Neuron (in vitro differentiated cells): ENCODE results near the gene KRTAP29-1.
"Not testable (repeated sequence)": the region's sequence is repeated elsewhere in the genome, so short reads cannot be mapped to it uniquely, and the experiment has no call there.

ENCODE experiments used
- H2AFZ ChIP-seq: one replicate; pipeline ENCODE4 v1.6.1; 2013; ENCODE audit warnings: low read depth, mild to moderate bottlenecking, inconsistent platforms, low read length, moderate library complexity
- H3K27me3 ChIP-seq: one replicate; pipeline ENCODE4 v1.6.1; 2013; ENCODE audit warnings: low read length; ENCODE audit not compliant: insufficient read depth
- H3K36me3 ChIP-seq: one replicate; pipeline ENCODE4 v1.6.1; 2013; ENCODE audit warnings: low read length; ENCODE audit not compliant: insufficient read depth
- H3K4me1 ChIP-seq: one replicate; pipeline ENCODE4 v1.6.1; 2013; ENCODE audit warnings: low read length; ENCODE audit not compliant: insufficient read depth
- H3K4me3 ChIP-seq: 2 replicates; pipeline ENCODE4 v1.5.1; 2013; ENCODE audit warnings: mild to moderate bottlenecking, low read length, moderate library complexity
- H3K9me3 ChIP-seq: one replicate; pipeline ENCODE4 v1.6.1; 2013; ENCODE audit warnings: low read length

Gene KRTAP29-1

GRCh38 chr17:41302981-41303380 lies 330 bp upstream of the KRTAP29-1 start:
- Histone ChIP-seq H2AFZ (no peak overlapping the region), H3K27me3 (no peaks in the 10 kb centered on the region), H3K36me3 (no peaks in the 10 kb centered on the region), H3K4me3 (no peak overlapping the region), H3K4me1 (no peaks in the 10 kb centered on the region), H3K9me3 (no peaks in the 10 kb centered on the region)

GRCh38 chr17:41301204-41301790 lies 1.4 kb downstream of the KRTAP29-1 start:
- Histone ChIP-seq H3K36me3 (no peaks in the 10 kb centered on the region), H3K4me3 (no peak overlapping the region), H3K4me1 (no peaks in the 10 kb centered on the region), H2AFZ (no peak overlapping the region), H3K27me3 (no peaks in the 10 kb centered on the region), H3K9me3 (no peaks in the 10 kb centered on the region)

- Histone ChIP-seq H3K9me3 (no peaks in the 10 kb centered on the region), H3K27me3 (no peaks in the 10 kb centered on the region), H3K4me1 (no peaks in the 10 kb centered on the region), H3K4me3 (no peak overlapping the region), H2AFZ (no peak overlapping the region), H3K36me3 (no peaks in the 10 kb centered on the region)
Observed at GRCh38 chr17:41298458-41299135, 4.1 kb downstream of the KRTAP29-1 start.

GRCh38 chr17:41296846-41297245 lies 5.8 kb downstream of the KRTAP29-1 start:
- H3K4me3 ChIP-seq = no peak overlapping the region
- no peaks in the 10 kb centered on the region for H3K9me3 ChIP-seq
- H3K4me1 ChIP-seq = no peaks in the 10 kb centered on the region
- H2AFZ ChIP-seq = no peak overlapping the region
- no peaks in the 10 kb centered on the region for H3K36me3 ChIP-seq
- no peaks in the 10 kb centered on the region for H3K27me3 ChIP-seq

- Histone ChIP-seq H3K27me3 (no peaks in the 10 kb centered on the region), H3K4me3 (no peak overlapping the region), H3K36me3 (no peaks in the 10 kb centered on the region), H3K9me3 (no peaks in the 10 kb centered on the region), H3K4me1 (no peaks in the 10 kb centered on the region), H2AFZ (no peak overlapping the region)
Observed at GRCh38 chr17:41294016-41294415, 8.6 kb downstream of the KRTAP29-1 start.

- H3K4me3 ChIP-seq = no peak overlapping the region
- H3K27me3 ChIP-seq = no peaks in the 10 kb centered on the region
- H3K9me3 ChIP-seq = no peaks in the 10 kb centered on the region
- H2AFZ ChIP-seq = no peak overlapping the region
- no peaks in the 10 kb centered on the region for H3K36me3 ChIP-seq
- H3K4me1 ChIP-seq = no peaks in the 10 kb centered on the region
Observed at GRCh38 chr17:41287050-41287449, 15.6 kb downstream of the KRTAP29-1 start.

GRCh38 chr17:41284546-41284945 lies 18.1 kb downstream of the KRTAP29-1 start:
- Histone ChIP-seq H3K9me3 (no peaks in the 10 kb centered on the region), H3K4me1 (no peaks in the 10 kb centered on the region), H3K36me3 (no peaks in the 10 kb centered on the region), H2AFZ (no peak overlapping the region), H3K27me3 (no peaks in the 10 kb centered on the region), H3K4me3 (no peak overlapping the region)

- Histone ChIP-seq H3K4me3 (no peak overlapping the region), H3K36me3 (no peaks in the 10 kb centered on the region), H2AFZ (no peak overlapping the region), H3K4me1 (no peaks in the 10 kb centered on the region), H3K27me3 (no peaks in the 10 kb centered on the region), H3K9me3 (no peaks in the 10 kb centered on the region)
Observed at GRCh38 chr17:41284043-41284442, 18.6 kb downstream of the KRTAP29-1 start.

GRCh38 chr17:41278176-41278955 lies 24.3 kb downstream of the KRTAP29-1 start:
- no peaks in the 10 kb centered on the region for H3K27me3 ChIP-seq
- no peaks in the 10 kb centered on the region for H3K9me3 ChIP-seq
- H3K4me1 ChIP-seq = no peaks in the 10 kb centered on the region
- H3K36me3 ChIP-seq = no peaks in the 10 kb centered on the region
- H3K4me3 ChIP-seq = no peak overlapping the region
- no peak overlapping the region for H2AFZ ChIP-seq

GRCh38 chr17:41275648-41276190 lies 26.9 kb downstream of the KRTAP29-1 start, which contains the start of gene KRTAP9-7:
Gene KRTAP9-7, plus strand, starts transcription at chr17:41275698. Its CDS starts 0 bp downstream, at chr17:41275698.
- not testable (repeated sequence) for H2AFZ ChIP-seq, H3K27me3 ChIP-seq, H3K4me1 ChIP-seq, H3K36me3 ChIP-seq, H3K9me3 ChIP-seq, H3K4me3 ChIP-seq

GRCh38 chr17:41271858-41272257 lies 30.8 kb downstream of the KRTAP29-1 start:
- Histone ChIP-seq H3K4me1 (no peaks in the 10 kb centered on the region), H3K9me3 (no peaks in the 10 kb centered on the region), H2AFZ (no peak overlapping the region), H3K27me3 (no peaks in the 10 kb centered on the region), H3K36me3 (no peaks in the 10 kb centered on the region), H3K4me3 (no peak overlapping the region)

- H3K4me1 ChIP-seq, H2AFZ ChIP-seq, H3K27me3 ChIP-seq, H3K9me3 ChIP-seq, H3K36me3 ChIP-seq, H3K4me3 ChIP-seq: not testable (repeated sequence)
Observed at GRCh38 chr17:41271323-41271722, 31.3 kb downstream of the KRTAP29-1 start.

GRCh38 chr17:41267711-41268110 lies 34.9 kb downstream of the KRTAP29-1 start:
- H3K9me3 ChIP-seq = no peaks in the 10 kb centered on the region
- no peak overlapping the region for H3K4me3 ChIP-seq
- H3K27me3 ChIP-seq = no peaks in the 10 kb centered on the region
- H2AFZ ChIP-seq = no peak overlapping the region
- H3K36me3 ChIP-seq = no peaks in the 10 kb centered on the region
- no peaks in the 10 kb centered on the region for H3K4me1 ChIP-seq
